ENCODE measurements around the gene SLC13A1. TPM values are rescaled to one million over a fixed set of nuclear protein-coding genes. Genes with fewer than 3 reads are reported as not detected.
"Not testable (repeated sequence)": the region's sequence is repeated elsewhere in the genome, so short reads cannot be mapped to it uniquely, and the experiment has no call there.

SLC13A1 gene, protein sequence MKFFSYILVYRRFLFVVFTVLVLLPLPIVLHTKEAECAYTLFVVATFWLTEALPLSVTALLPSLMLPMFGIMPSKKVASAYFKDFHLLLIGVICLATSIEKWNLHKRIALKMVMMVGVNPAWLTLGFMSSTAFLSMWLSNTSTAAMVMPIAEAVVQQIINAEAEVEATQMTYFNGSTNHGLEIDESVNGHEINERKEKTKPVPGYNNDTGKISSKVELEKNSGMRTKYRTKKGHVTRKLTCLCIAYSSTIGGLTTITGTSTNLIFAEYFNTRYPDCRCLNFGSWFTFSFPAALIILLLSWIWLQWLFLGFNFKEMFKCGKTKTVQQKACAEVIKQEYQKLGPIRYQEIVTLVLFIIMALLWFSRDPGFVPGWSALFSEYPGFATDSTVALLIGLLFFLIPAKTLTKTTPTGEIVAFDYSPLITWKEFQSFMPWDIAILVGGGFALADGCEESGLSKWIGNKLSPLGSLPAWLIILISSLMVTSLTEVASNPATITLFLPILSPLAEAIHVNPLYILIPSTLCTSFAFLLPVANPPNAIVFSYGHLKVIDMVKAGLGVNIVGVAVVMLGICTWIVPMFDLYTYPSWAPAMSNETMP
- total RNA-seq = not detected

- Mint-ChIP-seq H3K9me3 (peaks cover 3% of the 10 kb centered on the region), H3K27me3 (no peaks in the 10 kb centered on the region), H3K4me3 (no peak within 1 kb of the TSS), H3K4me1 (ENCODE audit: low read depth) (no peaks in the 10 kb centered on the region), H3K27ac (no peak within 1 kb of the TSS), H3K36me3 (no peaks in the 10 kb centered on the region)
- POLR2A ChIA-PET = no interaction called here
- DNase-seq = no peak
- CTCF ChIA-PET = no interaction called here
- intact Hi-C loops (cut with micrococcal nuclease) = no loop called here
Measured at GRCh38 chr7:123199883-123200282, at the start of gene SLC13A1. TSS of gene SLC13A1 (minus strand) at chr7:123199969. CDS start at chr7:123199946, 23 bp downstream.

GRCh38 chr7:123244768-123245167 is 45.0 kb upstream of the SLC13A1 start:
- Mint-ChIP-seq H3K27me3 (no peaks in the 10 kb centered on the region), H3K9me3 (no peaks in the 10 kb centered on the region), H3K4me1 (ENCODE audit: low read depth) (no peaks in the 10 kb centered on the region), H3K4me3 (no peak overlapping the region), H3K36me3 (no peaks in the 10 kb centered on the region), H3K27ac (no peak overlapping the region)
- no peak for DNase-seq
- ChIA-PET CTCF (no interaction called here), POLR2A (no interaction called here)
- intact Hi-C loops (cut with micrococcal nuclease) = no loop called here

GRCh38 chr7:123242467-123243092 is 42.8 kb upstream of the SLC13A1 start:
- no peaks in the 10 kb centered on the region for H3K4me1 Mint-ChIP-seq (ENCODE audit: low read depth)

DNA sequence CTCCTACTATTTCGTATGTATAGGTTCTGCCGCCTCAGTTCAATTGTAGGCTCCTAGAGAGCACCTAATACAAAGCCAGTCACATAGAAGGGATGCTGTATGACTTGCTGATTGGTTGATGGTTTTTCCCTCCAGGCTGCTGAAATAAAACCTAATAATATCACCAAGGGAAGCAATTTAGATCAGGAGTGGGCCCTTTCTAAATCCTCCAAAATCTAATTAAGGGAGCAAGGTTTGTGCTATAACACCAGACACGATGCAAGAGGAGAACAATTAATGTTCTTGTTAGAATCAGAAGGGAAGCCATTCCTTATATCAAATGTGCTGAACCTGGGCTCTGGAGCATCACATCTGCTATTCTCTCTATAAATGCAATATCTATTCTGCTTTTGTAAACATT is 42.0 kb upstream of the SLC13A1 start:
- Mint-ChIP-seq H3K9me3 (no peaks in the 10 kb centered on the region), H3K36me3 (no peaks in the 10 kb centered on the region), H3K4me1 (ENCODE audit: low read depth) (no peaks in the 10 kb centered on the region), H3K27me3 (no peaks in the 10 kb centered on the region), H3K4me3 (no peak overlapping the region), H3K27ac (no peak overlapping the region)
- CTCF ChIA-PET = no interaction called here
- POLR2A ChIA-PET = no interaction called here
- DNase-seq = no peak
- intact Hi-C loops (cut with micrococcal nuclease) = no loop called here

More at GRCh38 chr7:123242467-123243092, 42.8 kb upstream of the SLC13A1 start:
- intact Hi-C loops (cut with micrococcal nuclease) = no loop called here
- POLR2A ChIA-PET = no interaction called here
- Mint-ChIP-seq H3K27me3 (no peaks in the 10 kb centered on the region), H3K27ac (no peak overlapping the region), H3K4me3 (no peak overlapping the region), H3K9me3 (no peaks in the 10 kb centered on the region), H3K36me3 (no peaks in the 10 kb centered on the region)
- no peak for DNase-seq
- CTCF ChIA-PET = no interaction called here

DNA sequence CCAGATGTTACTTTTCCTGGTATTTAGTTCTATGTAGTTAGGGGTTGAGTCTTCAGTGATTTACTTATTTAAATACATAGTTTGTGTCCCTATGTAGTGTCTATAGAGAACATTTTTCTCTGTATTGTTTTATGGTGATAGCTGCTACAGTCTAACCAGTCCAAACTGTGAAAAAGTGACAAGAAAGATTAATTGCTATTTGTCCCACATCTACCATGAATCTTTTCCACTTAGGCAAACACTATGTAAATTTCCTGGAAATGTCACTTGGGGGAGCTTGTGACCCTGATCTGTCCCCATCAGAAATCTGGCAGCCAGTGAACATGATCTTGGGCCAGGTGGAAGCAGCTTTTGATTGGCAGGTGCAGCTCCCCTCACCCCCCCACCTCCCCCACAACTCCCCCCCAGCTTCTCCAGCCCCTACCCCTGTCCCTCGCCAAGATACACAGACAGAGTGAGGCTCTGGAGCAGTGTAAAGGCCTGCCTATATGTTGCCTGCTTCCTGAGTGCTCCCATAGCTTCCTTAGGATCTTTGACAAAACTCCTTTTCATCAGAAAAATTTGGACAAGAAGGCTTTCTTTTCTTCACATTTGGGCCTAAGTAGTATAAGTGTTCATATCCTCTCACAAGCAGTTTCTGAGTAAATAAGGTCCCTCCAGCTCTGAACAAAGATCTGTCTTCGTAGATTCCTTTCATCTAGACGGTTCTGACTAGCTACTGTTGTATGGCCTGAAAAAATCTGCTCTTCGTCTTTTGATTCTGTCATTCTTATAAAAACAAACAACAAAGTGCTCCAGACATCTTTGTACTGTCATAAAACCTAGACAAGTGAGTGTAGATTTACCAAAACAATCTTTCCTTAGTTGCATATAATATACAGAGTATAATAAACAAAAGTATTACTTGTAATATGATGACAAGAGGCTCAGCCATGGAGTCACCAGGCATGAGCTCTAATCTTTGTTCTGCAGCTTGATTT is 31.5 kb upstream of the SLC13A1 start:
- DNase-seq = no peak
- Mint-ChIP-seq H3K27ac (no peak overlapping the region), H3K4me3 (no peak overlapping the region), H3K9me3 (peaks cover 8% of the 10 kb centered on the region), H3K27me3 (no peaks in the 10 kb centered on the region), H3K36me3 (no peaks in the 10 kb centered on the region), H3K4me1 (ENCODE audit: low read depth) (no peaks in the 10 kb centered on the region)
- ChIA-PET CTCF (no interaction called here), POLR2A (no interaction called here)
- intact Hi-C loops (cut with micrococcal nuclease) = no loop called here

DNA sequence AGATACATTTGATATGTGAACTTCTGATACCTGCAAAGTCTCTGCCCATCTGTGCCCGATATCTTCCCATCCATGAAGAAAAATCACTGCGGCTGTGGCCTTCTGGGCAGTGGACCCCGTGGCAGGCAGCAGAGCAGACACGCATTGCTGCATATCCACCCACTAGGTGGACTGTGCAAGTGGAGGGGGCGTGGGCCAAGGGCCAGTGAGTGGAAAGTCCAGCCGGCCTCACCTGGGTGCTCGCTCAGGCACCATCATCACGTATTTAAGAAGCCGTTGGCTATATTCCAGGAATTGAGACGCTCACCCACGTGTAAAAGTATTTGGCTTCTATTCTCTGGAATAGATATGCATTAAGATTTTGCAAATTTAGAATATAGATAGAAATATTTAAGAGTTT is 30.8 kb upstream of the SLC13A1 start:
- Mint-ChIP-seq H3K9me3 (peaks cover 8% of the 10 kb centered on the region), H3K4me3 (no peak overlapping the region), H3K36me3 (no peaks in the 10 kb centered on the region), H3K4me1 (ENCODE audit: low read depth) (no peaks in the 10 kb centered on the region), H3K27ac (no peak overlapping the region), H3K27me3 (no peaks in the 10 kb centered on the region)
- DNase-seq = no peak
- intact Hi-C loops (cut with micrococcal nuclease) = no loop called here
- CTCF ChIA-PET = no interaction called here
- POLR2A ChIA-PET = no interaction called here

- ChIA-PET POLR2A (no interaction called here), CTCF (no interaction called here)
- Mint-ChIP-seq H3K27me3 (no peaks in the 10 kb centered on the region), H3K27ac (no peak overlapping the region), H3K4me3 (no peak overlapping the region), H3K9me3 (peaks cover 8% of the 10 kb centered on the region), H3K36me3 (no peaks in the 10 kb centered on the region), H3K4me1 (ENCODE audit: low read depth) (no peaks in the 10 kb centered on the region)
- intact Hi-C loops (cut with micrococcal nuclease) = no loop called here
- no peak for DNase-seq
Measured at GRCh38 chr7:123230147-123230546, 30.4 kb upstream of the SLC13A1 start.

DNA sequence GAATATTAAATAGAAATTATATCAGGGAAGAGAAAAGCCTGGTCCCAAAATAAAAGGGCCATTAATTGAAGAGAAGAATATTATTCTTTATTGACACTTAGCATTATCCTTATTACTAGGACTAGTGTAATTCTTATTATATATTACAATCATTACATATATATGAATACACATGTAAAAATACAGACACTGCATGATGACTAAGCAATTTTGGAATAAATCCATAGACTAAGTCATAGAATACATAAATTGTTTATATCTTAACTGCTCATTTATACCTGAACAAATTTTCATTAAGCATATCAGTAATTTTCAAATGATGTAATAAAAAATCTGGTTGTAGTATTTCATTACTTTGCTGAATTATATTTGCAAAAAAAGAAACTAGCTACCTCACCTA is 29.7 kb upstream of the SLC13A1 start:
- ChIA-PET CTCF (no interaction called here), POLR2A (no interaction called here)
- H3K4me3 Mint-ChIP-seq = no peak overlapping the region
- peaks cover 8% of the 10 kb centered on the region for H3K9me3 Mint-ChIP-seq
- H3K4me1 Mint-ChIP-seq (ENCODE audit: low read depth) = no peaks in the 10 kb centered on the region
- H3K27ac Mint-ChIP-seq = no peak overlapping the region
- DNase-seq = no peak
- no peaks in the 10 kb centered on the region for H3K27me3 Mint-ChIP-seq
- intact Hi-C loops (cut with micrococcal nuclease) = no loop called here
- no peaks in the 10 kb centered on the region for H3K36me3 Mint-ChIP-seq

DNA sequence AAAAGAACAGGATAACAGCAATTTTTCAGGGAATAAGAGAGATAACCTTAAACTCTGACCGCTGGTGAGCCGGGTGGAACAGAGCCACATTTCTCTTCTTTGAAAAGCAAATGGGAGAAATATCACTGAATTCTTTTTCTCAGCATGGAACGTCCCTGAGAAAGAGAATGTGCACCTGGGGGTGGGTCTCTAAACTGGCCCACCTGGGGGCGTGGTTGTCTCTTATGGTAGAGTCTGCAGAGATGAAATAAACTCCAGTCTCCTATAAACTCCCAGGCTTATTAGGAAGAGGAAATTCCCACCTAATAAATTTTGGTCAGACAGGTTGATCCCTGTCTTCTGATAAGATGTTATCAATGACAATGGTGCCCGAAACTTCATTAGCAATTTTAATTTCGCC is 27.9 kb upstream of the SLC13A1 start:
- intact Hi-C loops (cut with micrococcal nuclease); H3K36me3 Mint-ChIP-seq; H3K27ac Mint-ChIP-seq; H3K27me3 Mint-ChIP-seq; H3K4me1 Mint-ChIP-seq (ENCODE audit: low read depth); H3K4me3 Mint-ChIP-seq; DNase-seq; CTCF ChIA-PET; POLR2A ChIA-PET: not testable (repeated sequence)
- peaks cover 14% of the 10 kb centered on the region for H3K9me3 Mint-ChIP-seq

- no peak overlapping the region for H3K27ac Mint-ChIP-seq
- peaks cover 17% of the 10 kb centered on the region for H3K9me3 Mint-ChIP-seq
- CTCF ChIA-PET = no interaction called here
- H3K4me3 Mint-ChIP-seq = no peak overlapping the region
- no peaks in the 10 kb centered on the region for H3K27me3 Mint-ChIP-seq
- H3K36me3 Mint-ChIP-seq = no peaks in the 10 kb centered on the region
- POLR2A ChIA-PET = no interaction called here
- no peaks in the 10 kb centered on the region for H3K4me1 Mint-ChIP-seq (ENCODE audit: low read depth)
- no peak for DNase-seq
- intact Hi-C loops (cut with micrococcal nuclease) = no loop called here
Measured at GRCh38 chr7:123220396-123220795, 20.6 kb upstream of the SLC13A1 start.

- Mint-ChIP-seq H3K9me3 (peaks cover 28% of the 10 kb centered on the region), H3K36me3 (no peaks in the 10 kb centered on the region), H3K4me1 (ENCODE audit: low read depth) (no peaks in the 10 kb centered on the region), H3K4me3 (no peak overlapping the region), H3K27me3 (no peaks in the 10 kb centered on the region), H3K27ac (no peak overlapping the region)
- ChIA-PET CTCF (no interaction called here), POLR2A (no interaction called here)
- no peak for DNase-seq
- intact Hi-C loops (cut with micrococcal nuclease) = no loop called here
Measured at GRCh38 chr7:123218866-123219265, 19.1 kb upstream of the SLC13A1 start.

- DNase-seq = no peak
- Mint-ChIP-seq H3K36me3 (no peaks in the 10 kb centered on the region), H3K4me3 (no peak overlapping the region), H3K27me3 (no peaks in the 10 kb centered on the region), H3K27ac (no peak overlapping the region), H3K9me3 (peaks cover 20% of the 10 kb centered on the region), H3K4me1 (ENCODE audit: low read depth) (no peaks in the 10 kb centered on the region)
- POLR2A ChIA-PET = no interaction called here
- CTCF ChIA-PET = no interaction called here
- intact Hi-C loops (cut with micrococcal nuclease) = no loop called here
Measured at GRCh38 chr7:123216825-123217224, 17.1 kb upstream of the SLC13A1 start.

Data from activated CD4-positive, alpha-beta memory T cell treated with anti-CD3 and anti-CD28 coated beads for 36 hours (primary cell).